GM18858 (cell line): Measurements from ENCODE around the gene GPR78.

Experiments
- ATAC-seq: cut with Tn5 transposase; IDR thresholded peaks from one replicate; pipeline ENCODE4 v1.9.1; 2021; ENCODE audit not compliant: unreplicated experiment

Gene GPR78

DNA sequence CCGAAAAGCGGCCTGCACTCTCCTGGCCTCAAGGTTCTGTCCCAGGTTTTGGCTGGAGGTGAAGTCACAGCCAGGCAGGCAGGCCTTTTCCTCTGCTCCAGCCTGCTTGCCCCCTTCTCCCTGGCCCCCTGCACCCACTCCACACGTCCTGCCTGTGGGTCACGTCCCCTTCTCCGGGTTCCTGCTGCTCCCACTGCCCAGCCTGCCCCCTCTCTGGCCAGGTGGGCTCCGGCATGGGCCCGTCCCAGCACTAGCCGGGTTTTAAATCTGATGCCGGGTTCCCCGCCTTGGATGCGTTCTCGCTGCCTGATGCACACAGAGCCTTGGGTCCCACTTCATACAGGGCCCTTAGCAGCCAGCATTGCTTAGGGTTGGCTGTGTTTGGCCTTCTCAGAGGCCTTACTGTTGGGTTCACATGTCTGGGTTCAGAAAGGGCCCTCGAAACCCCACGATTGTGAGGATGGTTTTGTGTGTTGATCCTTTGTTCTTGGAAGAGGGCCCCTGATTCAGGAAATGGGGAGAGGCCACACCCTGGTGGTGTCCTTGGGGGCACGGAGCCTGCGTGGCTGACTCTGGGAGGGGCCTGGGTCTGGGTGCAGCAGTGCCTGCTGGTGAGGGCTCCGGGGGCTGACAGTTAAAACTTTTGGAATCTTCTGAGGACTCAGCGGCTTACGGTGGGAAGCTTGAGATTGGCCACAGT lies 18.3 kb downstream of the GPR78 start:
- no peak for ATAC-seq

DNA sequence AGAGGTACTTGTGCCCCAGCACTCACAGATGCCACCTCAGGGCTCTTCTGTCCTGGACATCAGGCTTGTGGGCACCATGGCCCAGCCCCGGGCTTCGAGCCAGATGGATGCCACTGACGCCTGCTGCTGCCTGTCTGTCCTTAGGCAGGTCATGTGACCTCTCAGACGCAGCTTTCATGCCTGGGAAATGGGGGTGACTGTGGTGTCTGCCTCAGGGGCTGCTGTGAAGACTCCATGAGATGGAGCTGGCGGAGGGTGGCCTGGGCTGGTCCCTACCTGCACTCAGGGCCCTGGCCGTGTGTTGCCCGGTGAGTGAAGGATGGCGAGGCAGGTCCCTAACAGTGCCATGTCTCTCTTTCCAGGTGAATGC lies 18.9 kb downstream of the GPR78 start:
- no peak for ATAC-seq

DNA sequence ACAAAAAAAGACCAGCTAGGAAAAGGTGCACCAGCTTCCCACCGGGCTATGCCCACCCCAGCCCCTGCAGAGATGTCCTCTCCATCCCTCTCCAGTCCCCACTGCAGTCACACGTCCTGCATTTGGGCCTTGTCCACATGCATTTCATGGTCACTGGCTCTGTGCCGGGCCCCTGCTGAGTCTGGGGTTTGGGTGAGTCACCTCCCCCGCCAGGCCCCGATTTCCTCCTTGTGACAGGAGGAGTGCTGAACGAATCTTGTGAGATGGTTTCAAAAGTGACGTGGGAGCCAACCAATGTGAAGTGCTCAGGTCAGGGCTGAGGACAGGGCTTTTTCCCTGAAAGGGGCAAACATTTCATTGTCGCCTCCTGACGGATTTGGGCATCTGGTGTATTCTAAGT lies 19.5 kb downstream of the GPR78 start:
- no peak for ATAC-seq

DNA sequence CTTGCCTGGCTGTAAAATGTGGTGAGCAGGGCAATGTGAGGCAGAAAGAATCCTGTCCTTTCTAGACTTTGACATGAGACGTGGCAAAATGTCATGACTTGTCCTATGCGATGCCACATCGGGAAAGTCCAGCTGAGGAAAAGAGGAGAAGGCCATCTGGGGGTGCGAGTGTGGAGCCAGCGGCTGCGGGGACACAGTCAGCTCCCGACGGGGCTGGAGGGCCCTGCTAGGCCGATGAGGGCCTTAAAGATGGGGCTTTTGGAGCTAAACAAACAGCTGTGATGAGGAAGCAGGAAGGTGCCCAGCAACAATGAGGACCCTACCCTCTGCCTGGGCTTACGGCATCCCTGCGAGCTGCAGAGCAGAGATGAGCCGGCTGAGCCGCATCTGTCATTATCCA lies 20.1 kb downstream of the GPR78 start:
- ATAC-seq = no peak

DNA sequence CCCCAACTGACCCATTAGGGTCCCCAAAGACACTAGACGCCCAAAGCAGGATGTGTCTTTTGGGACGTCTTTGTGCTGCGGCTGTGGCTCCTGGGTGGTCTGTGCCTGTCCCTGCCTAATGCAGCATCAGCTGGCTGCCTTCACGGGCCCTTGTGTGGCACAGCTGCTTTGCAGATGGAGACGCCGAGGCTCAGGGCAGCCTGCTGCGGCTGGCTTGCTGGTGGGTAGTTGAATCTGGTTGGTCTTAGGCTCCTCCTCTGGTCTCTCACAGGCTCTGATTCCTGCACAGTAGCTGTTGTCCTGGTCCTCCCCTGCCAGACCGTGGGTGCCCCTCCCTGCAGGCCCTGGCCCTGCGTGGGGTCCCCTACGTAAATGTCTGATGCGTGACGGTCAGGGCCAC lies 20.5 kb downstream of the GPR78 start:
- no peak for ATAC-seq

DNA sequence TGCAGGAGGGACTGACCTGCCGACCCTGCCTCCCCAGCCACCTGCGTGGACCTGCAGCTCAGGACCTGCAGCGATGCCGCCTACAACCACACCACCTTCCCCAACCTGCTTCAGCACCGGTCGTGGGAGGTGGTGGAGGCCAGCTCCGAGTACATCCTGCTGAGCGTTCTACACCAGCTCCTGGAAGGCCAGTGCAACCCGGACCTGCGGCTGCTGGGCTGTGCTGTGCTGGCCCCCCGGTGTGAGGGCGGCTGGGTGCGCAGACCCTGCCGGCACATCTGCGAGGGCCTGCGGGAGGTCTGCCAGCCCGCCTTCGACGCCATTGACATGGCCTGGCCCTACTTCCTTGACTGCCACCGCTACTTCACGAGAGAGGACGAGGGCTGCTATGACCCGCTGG lies 20.9 kb downstream of the GPR78 start:
- no peak for ATAC-seq

DNA sequence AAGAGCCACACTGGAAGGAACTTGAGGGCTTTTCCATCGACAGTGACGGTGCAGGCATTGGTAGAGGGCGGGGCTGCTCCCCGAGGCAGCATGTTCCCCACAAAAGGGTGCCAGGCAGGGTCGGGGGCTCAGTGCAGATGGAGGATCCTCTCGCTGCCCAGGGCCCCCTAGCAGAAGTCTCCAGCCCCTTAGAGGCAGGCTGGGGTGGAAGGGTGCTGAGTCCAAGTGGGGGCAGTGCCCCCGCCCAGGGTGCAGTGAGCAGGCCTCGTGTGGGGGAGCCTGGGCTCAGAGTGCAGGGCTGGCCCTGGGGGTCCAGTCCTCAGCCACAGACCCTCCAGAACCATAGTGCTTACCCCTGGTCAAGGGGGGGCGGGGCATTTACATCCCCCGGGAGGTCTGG lies 21.4 kb downstream of the GPR78 start:
- no peak for ATAC-seq

DNA sequence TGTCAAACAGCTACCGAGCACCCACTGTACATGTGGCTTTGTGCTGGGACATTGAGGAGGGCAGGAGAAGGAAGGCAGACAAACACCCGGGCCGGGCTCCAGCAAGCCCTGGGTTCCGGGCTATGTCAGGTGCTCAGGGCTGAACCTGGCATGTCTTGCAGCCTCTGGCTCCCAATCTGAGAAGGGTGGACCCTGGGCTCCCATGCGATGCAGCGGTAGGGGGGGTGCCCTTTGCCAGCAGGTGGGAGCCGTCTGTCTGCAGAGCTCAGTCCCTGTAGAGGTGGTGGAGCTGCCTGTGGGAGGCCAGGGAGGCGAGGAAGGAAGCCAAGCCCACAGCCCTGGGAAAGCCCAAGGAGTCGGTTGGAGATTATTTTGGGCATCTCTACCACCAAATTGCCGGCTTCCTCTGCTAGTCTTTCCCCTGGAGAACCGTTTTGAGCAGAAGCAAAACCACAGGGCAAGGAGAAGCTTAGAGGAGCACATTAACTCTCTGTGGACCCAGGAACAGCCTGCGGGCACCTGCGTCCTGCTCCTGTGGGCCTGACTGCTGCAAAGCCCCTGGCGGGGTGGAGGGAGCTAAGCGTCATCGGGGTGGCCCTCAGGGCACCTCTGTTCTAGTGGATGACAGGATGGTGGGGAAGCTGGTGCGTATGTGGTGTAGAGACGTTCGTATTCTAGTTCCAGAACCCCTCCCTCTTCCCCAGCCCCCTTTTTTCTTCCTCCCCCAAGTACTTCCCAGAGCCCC lies 22.7 kb downstream of the GPR78 start:
- ATAC-seq = no peak

DNA sequence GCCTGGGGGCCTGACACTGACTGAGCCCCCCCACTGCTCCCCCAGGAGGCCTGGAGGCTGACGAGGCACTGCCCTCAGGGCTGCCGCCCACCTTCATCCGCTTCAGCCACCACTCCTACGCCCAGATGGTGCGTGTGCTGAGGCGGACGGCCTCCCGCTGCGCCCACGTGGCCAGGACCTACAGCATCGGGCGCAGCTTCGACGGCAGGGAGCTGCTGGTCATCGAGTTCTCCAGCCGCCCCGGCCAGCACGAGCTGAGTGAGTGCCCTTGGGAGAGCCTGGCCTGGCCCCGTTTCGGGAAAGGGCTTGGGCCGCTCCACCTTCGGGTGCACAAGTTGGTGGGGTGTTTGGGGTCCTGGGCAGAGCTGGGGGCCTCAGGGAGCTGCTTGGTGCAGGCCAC lies 23.7 kb downstream of the GPR78 start:
- ATAC-seq = no peak

DNA sequence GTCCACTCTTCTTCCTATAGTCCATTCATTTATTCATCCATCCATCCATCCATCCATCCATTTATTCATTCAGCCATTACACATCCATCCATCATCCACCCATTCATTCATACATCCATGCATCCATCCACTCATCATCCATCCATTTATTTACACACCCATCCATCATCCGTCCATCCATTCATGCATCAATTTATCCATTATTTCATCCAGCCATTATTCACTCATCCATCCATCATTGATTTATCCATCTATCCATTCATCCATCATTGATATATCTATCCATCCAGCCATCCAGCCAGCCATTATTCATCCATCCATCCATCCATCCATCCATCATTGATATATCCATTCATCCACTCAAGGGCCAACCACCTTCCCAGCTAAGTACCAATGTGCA lies 25.1 kb downstream of the GPR78 start:
- no peak for ATAC-seq

DNA sequence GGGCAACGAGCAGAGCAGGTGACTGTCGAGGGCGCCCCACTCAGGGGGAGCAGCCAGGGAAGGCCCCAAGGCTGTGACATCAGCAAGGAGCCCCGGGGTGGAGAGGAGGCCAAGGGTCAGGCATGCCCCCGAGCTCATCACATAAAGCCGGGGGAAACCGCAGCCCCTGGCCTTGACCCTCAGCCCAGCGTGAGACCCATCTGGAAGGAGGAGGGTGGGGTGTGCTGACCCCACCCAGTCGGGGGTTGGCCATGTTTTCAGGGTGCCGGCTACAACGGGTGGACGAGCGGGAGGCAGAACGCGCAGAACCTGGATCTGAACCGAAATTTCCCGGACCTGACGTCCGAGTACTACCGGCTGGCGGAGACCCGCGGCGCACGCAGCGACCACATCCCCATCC lies 26.3 kb downstream of the GPR78 start:
- no peak for ATAC-seq

DNA sequence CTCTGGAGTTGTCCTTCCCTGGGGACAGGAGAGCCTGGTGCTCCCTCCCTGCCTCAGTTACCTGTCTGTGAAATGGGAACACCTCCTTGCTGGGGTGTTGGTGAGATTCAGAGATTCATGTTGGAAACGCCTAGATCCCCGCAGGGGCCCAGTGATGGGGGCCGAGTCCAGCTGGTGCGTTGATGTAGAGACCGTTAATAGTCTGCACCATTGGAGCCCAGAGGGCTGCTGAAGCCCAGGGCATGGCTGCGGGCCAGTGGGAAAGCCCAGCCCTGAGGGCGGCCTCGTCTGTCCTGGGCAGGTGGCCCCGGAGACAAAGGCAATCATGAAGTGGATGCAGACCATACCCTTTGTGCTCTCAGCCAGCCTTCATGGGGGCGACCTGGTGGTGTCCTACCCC lies 26.8 kb downstream of the GPR78 start:
- no peak for ATAC-seq

DNA sequence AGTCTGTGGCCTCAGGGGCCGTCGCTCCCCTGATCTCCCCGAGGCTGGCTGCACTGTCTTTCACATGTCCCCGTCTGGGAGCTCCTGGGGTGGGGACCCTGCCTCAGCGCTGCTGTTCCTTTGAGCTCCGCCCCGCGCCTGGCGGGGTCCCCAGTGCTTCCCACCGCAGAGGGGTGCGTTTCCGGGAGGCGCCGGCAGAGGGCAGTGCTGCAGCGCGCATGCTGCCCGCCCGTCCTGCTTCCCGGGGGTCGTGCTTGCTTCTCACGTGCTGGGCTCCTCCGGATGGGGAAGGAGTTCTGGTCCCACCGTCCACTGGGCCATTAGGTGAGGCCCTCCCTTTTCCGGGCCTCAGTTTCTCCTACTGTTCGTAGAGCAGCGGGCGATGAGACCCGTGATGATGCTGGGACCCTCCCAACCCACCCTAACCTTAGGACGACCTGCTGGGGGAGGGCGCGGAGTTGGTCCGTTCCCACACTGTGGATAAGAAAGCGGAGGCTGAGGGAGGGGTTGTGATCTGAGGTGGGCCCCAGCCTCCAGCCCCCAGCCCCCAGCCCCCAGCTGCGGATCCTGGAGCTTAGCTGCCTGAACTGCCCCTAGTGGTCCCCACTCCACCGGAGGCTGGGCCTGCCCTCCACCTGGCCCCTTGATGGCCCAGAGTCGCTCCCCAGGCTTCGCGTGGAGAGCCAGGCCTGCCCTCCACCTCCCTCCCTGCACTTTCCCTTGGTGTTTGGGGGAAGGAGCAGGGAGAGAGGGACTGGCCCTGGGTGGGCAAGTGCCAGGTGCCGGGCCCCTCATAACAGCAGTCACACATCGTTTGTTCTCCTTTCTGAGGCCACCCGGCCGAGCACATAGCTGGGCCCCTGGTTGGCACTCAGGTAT lies 27.6 kb downstream of the GPR78 start:
- no peak for ATAC-seq

DNA sequence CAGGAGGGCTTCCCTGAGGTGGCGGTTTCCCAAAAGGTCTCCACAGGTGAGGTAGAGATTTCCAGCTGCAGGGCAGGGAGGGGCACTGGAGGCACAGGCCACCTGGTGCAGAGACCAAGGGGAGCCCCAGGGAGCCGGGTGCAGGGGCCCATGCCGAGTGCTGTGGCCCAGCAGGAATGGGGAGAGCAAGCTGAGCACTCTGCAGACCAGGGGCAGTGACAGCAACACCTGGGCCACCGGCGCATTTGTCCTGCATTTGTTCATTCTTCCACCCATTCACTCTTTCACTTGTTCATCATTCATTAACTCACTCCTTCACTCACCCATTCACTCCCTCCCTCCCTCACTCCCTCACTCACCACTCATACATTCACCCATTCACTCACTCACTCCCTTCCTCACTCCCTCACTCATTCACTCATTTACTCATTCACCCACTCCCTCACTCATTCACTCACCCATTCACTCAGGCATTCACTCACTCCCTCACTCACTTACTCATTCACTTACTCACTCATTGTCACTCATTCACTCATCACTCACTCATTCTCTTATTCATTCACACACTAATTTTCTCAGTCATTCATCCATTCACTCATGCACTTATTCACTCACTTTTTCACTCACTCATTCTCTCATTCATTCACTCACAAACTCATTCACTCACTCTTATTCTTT lies 28.7 kb downstream of the GPR78 start:
- no peak for ATAC-seq

DNA sequence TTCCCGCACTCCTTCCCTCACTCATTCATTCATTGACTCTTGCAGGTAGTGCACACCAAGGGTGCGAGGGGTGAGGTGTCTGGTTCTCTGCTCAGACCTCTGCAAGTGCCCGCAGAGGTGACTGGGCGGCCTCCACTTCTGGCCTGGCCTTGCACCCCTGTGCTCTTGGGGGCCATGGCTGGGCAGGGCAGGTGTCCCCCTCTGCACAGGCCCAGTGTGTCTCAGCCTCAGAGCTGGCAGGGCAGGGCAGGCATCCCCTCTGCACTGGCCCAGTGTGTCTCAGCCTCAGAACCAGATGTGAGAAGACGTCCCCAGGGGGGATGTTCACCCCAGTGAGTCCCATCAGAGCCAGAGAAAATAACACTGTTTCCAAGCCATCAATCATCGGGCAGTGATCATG lies 29.2 kb downstream of the GPR78 start:
- no peak for ATAC-seq

DNA sequence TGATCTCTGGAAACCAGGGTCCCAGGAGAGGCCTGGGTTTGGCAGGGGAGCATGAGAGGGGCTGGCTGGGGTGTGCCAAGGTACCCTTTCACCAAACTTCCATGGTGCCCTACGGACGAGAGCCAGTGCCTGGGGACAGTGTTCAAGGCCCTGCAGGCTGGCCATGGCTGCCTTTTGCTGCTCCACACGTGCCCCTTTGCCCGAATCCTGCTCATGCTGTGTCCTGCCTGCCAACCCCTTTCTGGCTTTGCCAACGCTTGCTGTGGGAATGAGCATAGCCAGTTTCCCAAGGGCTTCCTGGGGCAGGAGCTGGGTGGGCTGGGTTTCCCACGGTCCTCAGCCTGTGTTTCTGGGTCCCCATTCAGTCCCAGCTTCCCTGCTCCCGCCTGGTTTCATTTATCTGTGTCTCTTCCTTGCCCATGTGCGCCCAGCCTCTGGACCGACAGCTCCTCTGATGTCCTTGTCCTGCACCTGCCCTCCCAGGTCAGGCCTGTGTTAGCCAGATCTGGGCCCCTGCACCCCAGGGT lies 29.7 kb downstream of the GPR78 start:
- ATAC-seq = no peak

DNA sequence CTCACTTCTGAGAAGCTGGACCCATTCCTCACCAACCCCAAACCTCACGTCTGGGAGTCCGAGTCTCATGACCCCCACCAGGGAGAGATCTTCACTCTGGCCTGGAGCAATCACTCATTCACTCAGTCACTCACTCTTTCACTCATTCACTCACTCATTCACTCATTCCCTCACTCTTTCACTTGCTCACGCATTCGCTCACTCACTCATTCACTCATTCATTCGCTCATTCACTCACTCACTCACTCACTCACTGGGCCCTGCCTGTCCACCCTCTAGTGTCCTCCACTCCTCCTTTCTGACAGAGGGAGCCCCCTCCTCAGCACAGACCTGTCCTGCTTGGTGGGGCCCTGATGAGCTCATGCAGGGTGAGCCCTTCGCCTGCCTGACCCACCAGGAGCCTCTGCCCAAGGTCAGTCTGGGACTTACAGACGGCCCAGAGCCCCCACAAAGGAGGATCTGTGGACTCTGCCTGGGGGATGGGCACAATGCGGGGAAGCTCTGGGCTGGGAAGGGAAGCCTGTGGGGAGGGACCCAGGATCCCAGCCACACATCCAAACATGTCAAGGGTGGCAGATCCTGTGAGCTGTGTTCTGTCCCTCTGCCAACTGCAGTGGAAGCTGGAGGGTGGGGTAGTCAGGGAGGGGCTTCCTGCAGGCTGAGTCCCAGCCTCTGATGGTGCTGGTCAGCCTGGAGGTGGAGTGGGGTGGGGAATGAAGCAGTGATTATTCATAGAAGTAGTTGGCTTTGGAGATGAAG lies 30.8 kb downstream of the GPR78 start:
- ATAC-seq = no peak

DNA sequence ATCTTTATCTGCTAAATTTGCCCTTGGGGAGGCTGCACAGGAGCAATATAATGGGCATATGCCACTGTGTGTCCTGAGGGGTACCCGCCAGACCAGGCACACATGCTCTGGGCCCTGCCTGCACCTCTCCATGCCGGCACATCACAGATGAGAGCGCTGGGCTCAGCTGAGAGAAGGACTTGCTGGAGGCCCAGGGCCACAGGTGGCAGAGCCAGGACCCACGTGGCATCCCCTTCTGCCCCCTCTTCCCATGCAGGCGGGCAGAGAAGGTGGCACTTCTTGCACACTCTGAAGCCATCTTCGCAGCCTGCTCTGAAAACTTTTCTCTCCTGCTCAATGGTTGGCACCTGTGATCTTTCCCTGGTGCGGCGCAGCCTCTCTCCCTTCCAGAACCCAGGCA lies 32.5 kb downstream of the GPR78 start:
- ATAC-seq = no peak

DNA sequence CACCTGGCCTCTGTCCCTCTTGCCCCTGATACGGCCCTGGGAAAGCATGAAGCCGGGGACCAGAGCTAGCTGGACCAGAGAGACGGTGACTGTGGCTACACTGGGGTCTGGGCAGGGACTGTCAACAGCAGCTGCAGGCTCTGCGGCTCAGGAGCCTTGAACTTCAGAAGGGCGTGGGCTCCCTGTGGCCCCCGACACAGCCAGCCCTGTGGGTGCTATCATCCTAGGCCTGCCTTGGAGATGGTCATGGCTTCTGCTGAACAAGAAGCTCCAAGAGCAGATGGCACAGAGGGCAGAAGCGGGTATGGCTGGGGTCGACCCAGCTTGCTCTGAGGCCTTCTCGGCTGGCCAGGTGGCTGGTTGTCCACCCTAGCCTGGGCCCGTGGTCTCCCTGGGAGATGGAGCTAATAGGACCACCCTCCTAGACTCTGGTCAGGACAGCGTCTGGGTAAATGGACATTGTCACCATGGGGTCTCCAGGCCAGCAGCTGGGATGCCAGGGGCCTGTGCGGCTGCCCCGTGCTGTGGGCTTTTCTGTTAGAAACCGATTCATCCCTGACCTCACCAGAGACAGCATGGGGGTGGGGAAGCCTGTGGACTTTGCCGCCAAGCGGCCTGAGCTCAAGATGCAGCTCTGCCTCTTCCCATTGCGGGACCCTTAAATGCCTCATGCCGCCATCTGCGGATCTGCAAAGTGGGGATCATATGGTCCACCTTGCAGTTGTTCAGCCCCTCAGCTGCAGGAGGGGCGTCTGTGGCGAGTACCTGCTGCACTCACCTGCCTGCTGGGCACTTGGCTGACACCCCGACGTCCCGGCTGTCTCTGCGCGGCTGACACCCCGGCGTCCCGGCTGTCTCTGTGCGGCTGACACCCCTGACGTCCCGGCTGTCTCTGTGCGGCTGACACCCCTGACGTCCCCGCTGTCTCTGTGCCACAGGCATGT lies 33.5 kb downstream of the GPR78 start:
- ATAC-seq = no peak
